ENCODE results near the gene HPRT1.

The HPRT1 gene

DNA sequence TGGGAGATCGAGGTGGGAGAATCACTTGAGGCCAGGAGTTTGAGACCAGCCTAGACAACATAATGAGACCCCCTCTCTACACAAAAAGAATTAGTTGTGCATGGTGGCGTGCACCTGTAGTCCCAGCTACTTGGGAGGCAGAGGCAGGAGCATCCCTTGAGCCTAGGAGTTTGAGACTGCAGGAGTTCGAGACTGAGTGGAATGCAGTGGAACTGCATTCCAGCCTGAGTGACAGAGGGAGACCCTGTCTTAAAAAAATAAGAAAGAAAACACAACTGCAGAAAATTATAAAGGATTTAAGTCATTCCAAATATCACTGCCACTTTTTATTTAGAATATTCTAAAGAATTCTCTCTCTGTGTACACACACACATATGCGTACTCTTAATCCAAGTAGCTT lies 18.4 kb downstream of the HPRT1 start:
- no peak for DNase-seq

DNA sequence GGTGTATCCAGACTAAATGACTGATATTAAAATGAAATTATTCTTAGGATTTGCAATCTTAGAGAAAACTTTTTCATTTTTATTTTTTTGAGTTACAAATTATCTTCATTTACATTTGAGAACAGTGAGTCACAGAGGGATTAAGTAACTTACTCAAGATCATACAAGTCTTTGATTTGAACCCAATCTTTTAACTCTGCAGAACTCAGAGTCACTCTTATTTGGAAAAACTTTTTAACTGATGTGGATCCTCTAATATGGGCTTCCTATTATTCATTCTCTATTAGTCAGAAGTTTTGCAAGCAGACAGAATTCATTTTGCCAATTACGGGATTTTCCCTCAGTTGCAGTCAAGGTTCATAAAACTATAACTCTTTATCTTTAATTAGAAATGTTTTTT lies 20.1 kb downstream of the HPRT1 start:
- no peak for DNase-seq

DNA sequence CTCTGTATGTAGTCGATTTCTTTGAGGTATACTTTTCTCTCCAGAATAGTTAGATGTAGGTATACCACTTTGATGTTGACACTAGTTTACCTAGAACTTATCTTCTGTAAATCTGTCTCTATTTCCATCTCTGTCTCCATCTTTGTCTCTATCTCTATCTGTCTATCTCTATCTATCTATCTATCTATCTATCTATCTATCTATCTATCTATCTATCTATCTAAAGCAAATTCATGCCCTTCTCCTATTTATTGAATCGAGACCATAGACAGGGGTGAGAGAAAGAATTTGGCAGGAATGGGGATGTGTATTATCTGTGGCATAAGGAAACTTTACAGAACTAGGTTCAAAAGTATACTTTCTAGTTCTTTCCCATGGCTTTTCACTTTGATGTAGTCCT lies 21.4 kb downstream of the HPRT1 start:
- DNase-seq: no peak

DNA sequence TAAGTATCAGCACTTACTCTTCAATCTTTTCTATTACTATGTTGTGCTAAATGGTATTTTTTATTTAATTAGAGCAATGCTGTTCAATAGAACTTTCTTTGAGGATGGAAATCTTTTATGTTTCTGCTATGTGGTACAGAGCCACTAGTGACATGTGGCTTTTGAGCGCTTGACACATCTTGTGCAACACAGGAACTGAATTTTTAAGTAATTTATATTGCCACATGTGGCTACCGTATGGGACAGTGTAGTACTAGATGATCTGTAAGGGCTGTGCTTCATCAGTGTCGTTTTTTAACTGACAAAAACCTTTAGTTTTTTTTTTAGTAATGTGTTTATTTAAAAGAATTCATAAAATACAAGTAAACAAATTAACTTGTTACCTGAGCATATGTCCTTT lies 22.4 kb downstream of the HPRT1 start:
- DNase-seq: no peak

DNA sequence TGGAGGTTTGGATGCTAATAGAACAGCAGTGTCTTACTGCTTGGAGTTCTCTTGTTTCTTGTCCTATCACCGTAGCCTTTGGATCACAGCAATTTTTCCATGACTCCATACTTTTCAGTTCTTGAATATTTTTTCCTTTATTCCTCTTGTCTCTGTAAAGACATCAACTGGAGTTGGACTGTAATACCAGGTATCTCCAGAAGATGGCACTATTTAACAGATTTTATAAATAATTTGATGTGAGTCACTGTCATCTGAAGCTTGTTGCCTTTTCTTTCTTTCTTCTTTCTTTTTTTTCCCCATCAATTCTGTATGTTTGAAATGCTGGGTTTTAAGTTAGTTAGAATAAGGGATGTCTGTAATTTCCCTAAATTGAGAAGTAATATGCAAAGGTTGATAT lies 24.1 kb downstream of the HPRT1 start:
- no peak for DNase-seq

DNA sequence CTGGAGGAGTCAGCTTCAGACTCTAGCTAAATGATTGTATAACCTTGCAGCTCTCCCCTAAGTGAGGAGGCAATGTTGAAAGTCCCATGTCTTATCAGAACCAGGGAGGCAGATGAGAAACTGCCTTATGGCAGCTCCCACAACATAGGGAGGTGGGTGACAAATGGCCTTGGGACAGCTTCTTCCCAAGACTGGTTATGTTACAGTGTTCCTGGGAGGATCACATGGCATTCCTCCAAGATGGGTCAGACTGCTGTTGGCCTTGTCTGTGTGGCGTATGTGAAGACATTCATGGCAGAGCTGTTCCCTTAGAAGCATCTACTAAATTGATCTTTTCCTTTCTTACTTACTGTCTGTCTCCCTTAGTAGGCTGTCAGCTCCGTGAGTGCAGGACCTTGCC lies 42.0 kb downstream of the HPRT1 start:
- DNase-seq: no peak

DNA sequence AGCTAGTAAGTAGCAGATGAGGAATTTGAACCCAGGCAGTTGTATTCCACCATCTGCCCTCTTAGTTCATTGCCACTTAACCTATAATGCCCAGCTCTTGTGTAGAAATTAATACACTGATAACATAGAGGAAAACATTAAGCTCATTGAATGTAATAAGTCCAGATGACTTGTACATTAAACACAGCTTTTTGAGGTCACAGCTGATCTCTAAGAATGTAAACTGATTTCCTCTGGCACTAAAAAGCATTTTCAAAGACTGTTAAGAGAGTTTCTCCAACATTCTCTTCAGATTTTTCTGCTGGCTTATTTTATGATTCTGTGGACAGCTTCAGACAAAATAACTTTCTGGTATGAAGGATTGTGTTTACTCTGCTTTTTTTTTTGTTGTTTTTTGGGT lies 42.7 kb downstream of the HPRT1 start:
- DNase-seq: no peak

DNA sequence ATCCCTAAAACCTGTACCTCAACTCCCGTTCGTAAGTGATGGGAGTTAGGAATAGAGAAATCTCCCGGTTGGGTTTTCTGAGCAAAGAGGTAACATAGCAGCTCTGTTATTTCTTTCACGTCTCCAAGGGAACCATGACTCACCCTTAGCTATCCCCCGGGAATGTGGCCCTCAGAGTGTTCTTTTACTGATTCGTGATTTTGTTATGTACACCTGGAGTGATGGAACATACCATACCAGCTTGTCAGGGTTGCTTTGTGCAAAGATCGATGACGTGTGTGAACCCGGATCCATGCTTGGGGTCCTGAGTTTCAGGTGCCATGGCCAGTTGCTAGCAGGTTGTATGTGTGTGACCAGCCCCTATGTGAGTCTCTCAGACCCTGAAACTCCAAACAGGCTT lies 52.6 kb downstream of the HPRT1 start:
- DNase-seq: peak; percentile 55

DNA sequence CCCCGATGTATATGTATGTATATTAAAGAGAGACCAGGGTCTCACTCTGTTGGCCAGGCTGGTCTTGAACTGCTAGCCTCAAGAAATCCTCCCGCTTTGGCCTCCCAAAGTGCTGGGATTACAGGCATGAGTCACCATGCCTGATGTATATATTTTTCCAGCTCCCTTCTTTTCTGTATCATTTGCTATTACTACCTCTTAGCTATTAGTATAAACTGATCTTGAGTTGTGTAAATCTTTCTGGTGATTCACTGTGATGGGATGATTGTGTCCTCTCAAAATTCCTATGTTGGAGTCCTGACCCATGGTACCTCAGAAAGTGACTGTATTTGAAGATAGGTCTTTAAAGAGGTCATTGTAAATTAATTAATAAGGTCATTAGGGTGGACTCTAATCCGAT lies 53.1 kb downstream of the HPRT1 start:
- no peak for DNase-seq

DNA sequence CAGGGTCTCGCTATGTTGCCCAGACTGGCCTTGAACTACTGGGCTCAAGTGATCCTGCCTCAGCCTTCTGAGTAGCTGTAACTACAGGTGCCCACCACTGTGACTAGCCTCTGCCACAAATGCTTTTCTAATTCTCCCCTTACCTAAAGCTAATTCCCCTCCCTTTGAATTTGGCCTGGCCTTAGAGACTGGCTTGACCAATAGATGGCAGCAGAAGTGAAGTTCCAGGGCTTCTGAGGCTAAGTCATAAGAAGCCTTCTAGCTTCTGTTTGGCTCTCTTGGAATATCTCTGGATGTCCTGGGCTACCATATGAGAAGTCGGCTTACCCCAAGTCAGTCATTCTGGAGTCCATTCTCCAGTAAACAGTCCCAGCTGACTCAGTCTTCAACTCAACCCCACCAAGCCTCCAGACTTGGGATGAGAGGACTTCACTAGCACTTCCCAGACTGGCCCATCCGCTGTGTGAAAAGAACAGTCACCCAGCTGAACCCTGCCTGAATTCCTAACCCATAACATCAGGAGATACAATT lies 61.0 kb downstream of the HPRT1 start:
- DNase-seq: peak; percentile 36

DNA sequence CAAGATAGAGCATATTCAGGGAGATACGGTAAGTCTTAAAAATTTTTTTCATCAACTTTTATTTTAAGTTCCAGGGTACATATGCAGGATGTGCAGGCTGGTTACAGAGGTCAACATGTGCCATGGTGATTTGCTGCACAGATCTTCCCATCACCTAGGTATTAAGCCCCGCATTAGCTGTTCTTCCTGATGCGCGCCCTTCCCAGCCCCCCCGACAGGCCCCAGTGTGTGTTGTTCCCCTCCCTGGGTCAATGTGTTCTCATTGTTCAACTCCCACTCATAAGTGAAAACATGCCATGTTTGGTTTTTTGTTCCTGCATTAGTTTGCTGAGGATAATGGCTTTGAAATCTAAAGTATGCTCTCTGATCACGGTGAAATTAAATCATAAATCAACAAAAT lies 64.2 kb downstream of the HPRT1 start:
- DNase-seq: no peak

DNA sequence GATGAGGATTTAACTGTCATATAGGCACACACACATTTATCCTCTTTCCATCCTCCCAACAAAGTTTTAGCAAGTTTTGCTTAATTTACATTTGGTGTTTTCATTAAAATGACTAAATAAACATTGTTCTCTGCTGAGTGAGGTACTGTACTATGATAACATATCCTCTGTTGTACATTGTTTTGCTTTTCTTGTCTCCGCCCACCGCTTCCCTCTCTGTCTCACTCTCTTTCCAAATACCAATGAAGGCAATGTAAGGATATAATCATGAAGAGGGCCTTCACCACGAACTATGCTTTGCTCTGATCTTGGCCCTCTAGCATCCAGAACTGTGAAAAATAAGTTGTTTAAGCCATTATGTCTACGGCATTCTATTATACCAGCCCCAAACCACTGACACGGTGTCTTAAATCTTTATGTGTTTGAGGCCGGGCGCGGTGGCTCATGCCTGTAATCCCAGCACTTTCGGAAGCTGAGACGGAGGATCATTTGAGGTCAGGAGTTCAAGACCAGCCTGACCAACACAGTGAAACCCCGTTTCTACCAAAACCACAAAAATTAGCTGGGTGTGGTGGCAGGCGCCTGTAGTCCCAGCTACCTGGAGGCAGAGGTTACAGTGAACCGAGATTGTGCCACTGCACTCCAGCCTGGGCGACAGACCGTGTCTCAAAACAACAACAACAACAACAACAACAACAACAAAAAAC lies 65.3 kb downstream of the HPRT1 start:
- no peak for DNase-seq

DNA sequence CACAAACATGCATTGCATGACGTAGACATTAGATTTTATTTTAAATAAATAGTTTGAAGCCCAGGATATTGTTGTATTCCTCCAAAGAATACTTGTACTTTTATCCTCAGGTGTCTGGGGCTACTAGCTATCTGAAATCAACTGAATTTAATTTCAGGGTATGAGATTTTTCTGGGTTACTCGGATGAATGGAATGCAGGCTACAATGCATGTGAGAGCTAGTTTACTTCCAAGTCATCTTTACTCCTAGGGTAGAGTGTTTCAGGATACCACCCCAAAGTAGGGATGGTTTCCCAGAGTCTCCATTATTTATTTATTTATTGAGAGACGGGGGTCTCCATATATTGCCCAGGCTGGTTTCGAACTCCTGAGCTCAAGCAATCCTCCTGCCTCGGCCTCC lies 66.4 kb downstream of the HPRT1 start:
- DNase-seq: no peak

DNA sequence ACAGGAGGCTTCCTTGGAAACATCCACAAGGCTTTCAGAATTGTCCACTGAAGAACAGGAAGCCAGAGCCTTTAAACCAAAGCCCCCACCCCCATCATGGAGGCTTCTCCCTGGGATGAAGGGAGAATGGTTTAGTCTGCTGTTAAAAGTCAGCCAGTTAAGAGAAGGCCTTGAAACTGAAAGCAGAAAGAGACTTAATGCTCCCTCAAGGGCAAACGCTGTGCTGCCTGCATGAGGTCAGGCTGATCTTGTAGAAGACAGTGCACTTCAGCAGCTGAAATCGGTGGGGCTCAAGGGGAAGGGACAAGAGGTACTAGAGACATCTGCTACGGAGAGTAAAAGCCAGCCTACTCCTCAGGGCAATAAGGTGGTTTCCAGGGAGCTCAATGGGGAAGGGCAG lies 69.0 kb downstream of the HPRT1 start:
- no peak for DNase-seq

DNA sequence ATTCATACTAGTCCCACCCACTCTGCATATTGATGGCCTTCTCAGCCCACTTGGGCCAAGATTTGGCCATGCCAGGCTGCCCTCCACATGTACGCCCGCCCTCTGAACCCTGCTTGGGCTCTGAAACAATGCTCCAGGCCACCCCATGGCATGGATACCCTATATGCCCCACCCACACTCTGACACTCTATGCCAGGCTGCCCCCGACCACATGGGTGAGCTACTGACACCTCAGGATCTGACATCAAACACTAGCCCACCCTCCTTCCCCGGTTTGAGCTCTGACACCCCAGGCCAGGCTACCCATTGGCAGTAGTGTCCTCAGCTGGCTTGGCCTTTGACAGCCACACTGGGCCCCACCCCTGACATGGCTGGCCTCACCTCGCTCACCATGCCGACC lies 69.5 kb downstream of the HPRT1 start:
- no peak for DNase-seq

DNA sequence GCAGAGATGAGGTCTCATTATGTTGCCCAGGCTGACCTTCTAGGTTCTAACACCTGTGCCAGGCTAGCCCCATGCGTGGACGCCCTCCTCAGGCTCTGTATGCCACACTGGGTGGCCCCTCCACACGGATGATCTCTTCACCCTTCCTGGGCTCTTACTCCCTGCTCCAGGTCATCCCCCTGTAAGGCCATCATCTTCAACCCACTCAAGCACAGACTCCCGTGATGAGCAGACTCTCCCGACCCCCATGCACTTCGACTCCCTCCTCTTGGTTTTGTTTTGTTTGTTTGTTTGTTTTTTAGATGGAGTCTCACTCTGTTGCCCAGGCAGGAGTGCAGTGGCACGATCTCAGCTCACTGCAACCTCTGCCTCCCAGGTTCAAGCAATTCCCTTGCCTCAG lies 70.9 kb downstream of the HPRT1 start:
- no peak for DNase-seq

DNA sequence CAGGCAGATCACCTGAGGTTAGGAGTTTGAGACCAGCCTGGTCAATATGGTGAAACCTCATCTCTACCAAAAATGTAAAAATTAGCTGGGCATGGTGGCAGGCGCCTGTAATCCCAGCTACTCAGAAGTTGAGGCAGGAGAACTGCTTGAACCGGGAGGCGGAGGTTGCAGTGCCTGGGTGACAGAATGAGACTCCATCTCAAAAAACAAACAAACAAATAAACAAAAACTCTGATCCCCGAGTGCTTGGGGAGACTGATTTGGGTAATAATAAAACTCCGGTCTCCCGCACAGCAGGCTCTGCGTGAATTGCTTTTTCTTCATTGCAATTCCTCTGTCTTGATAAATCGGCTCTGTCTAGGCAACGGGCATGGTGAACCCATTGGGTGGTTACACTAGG lies 73.4 kb downstream of the HPRT1 start:
- DNase-seq: no peak

DNA sequence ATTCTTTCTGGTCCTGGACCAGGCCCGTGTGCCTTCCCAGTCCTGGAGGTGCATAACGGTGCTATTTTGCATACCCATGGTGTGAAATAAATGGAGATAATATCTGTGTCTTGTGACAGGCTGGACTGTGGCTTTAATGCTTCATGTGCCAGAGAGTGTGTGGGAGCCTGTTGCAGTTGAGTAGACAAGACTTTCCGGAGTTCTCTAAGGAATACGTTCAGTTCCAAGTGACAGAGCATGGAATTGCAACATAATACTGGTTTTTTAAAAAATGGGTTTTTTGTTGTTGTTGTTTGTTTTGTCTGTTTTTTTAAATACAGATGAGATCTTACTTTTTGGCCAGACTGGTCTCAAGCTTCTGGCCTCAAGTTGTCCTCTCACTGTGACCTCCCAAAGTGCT lies 74.0 kb downstream of the HPRT1 start:
- no peak for DNase-seq

DNA sequence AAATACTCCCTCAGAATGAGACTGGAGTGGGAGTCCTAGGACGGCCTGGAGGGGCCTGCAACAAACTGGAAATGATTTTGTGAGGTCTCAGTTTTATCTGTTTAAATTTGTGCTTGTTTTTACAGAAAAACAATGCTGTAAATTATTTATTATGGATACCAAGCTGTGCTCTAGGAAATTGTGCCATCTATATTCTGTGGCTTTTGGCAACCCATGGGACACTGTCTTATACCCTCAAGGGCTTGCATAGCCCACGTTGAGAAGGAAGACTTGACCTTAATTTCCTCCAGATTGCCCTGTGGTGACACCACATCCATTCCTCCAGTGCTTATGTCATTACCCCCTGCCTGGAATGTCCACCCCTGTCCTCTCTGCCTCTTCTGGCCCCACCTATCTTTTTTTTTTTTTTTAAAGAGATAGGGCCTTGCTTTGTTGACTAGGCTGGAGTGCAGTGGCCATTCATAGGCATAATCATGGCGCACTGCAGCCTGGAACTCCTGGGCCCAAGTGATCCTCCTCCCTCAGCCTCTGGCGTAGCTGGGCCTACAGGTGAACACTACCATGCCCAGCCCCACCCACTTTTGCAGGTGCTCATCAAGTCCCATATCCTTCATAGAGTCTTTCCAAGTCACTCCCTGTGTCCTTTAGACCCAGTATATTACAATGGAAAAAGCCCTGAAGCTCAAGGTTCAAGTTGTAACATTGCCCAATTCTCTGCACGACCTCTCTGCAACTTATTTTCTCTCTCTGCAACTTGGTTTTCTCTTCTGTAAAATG lies 77.4 kb downstream of the HPRT1 start:
- peak; percentile 42 for DNase-seq

DNA sequence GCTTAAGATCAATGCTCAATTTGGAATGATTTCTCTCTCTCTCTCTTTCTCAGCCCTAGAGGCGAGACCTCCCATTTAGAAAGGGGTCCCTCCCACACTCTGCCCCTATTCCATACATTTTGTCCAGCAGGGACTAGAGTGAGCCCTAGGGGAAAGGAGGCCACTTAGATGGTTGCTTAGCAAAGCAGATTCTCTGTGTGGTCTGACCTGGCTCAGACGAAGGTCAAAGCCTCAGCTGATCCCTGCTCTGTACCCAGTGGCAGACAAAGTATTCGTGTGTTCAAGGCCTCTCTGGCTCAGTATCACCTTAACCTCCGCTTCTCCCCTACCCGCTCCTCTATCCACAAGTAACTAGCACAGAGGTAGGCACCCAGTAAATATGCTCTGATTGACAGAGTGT lies 78.4 kb downstream of the HPRT1 start:
- no peak for DNase-seq

DNA sequence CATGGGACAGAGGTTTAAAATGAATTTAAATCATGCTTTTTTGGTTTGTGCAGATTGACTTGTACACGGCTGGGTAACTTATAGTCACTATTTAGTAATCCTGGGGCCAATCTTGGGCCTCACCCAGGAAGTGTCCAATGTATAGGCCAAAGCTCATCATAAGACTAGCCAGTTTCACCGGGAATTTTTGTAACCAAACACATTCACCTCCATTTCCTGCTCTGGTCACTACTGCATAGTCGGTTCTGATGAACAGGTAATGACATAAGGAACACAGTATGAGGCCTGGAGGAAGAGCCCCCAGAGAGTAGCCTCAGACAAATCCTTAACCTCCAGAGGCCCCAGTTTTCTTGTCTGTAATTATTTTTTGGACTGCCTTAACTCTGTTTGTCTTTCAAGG lies 81.9 kb downstream of the HPRT1 start:
- no peak for DNase-seq

DNA sequence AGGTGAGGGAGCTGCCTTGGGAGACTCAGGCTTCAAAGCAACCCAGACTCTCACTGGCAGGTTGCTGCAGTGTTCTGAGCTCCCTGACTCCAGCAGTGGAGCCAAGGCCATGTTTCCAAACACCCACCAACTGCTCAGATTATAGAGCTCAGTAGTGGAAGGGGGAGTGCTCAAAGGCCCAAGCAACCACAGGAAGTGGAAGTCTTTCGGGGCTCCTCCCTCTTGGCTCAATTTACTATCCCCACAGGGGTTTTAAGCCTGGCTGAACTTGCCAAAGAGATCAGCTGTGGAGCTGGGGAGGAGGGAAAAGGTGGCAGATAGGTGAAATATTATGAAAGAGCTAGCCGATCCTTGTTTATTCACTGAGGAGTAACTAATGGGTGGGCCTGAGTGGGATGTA lies 82.5 kb downstream of the HPRT1 start:
- peak; percentile 2 for DNase-seq

DNA sequence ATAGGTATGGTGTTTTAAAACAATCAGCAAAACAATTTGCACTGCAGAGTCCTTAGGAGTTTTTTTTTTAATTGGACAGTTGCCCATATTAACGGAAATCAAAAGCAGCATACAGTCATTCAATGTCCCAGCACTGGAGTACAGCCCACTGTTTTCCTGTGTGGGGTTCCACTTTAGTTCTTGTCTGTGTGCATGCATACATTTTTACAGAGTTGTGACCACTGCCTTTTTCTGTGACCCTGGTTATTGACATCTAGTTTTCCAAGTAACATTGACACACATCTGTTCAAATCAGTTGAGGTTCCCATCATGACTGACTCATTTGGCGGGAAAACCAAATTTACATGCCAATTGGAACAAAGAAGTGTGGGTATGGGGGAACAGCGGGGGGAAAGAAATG lies 83.3 kb downstream of the HPRT1 start:
- no peak for DNase-seq

DNA sequence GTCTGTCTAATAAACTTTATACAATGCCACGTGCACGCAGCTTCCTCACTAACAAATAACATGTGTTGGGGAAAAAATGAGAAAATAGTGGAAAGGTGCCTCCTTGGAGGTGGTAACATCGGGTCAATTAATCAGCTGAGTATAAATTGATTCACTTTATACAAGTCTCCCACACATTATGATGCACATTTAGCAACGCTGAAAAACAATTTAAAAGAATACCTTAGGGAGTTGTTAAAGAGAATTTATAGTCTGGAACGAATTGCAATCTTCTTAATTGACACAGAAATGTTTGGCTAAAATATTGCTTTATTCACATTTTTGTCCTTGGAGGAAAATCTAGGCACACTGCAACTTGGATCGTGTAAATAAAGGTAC lies 84.2 kb downstream of the HPRT1 start:
- no peak for DNase-seq
